Loucy (cell line): ENCODE results near the gene CLDN9.

Experiments used
- H2AFZ ChIP-seq: fragments of 200-600 bp; sonication (generic); 2 replicates; pipeline ENCODE4 v1.6.0; 2016; ENCODE audit warnings: antibody characterized with exemption, mild to moderate bottlenecking, low read length, moderate library complexity
- H3F3A ChIP-seq: fragments of 200-600 bp; 2 replicates; pipeline ENCODE4 v1.6.0; 2016; ENCODE audit warnings: antibody characterized with exemption, low read depth, mild to moderate bottlenecking
- H3K27me3 ChIP-seq: fragments of 200-600 bp; sonication (generic); 2 replicates; pipeline ENCODE4 v1.6.1; 2014; ENCODE audit warnings: low read length, mild to moderate bottlenecking; ENCODE audit not compliant: insufficient read depth, poor library complexity, severe bottlenecking
- H3K36me3 ChIP-seq: fragments of 200-600 bp; sonication (generic); 2 replicates; pipeline ENCODE4 v1.6.1; 2016; ENCODE audit warnings: low read length; ENCODE audit not compliant: insufficient read depth
- H3K4me1 ChIP-seq: fragments of 200-600 bp; sonication (generic); 2 replicates; pipeline ENCODE4 v1.5.1; 2014; ENCODE audit warnings: low read length, mild to moderate bottlenecking; ENCODE audit not compliant: insufficient read depth, poor library complexity, severe bottlenecking
- H3K4me2 ChIP-seq: fragments of 200-600 bp; sonication (generic); 2 replicates; pipeline ENCODE4 v1.6.0; 2014; ENCODE audit warnings: antibody characterized with exemption, low read length, low read depth, mild to moderate bottlenecking; ENCODE audit not compliant: poor library complexity, severe bottlenecking
- H3K4me3 ChIP-seq: fragments of 200-600 bp; sonication (generic); 2 replicates; pipeline ENCODE4 v1.5.1; 2014; ENCODE audit warnings: low read length, mild to moderate bottlenecking, mixed read lengths; ENCODE audit not compliant: poor library complexity, severe bottlenecking
- H3K79me2 ChIP-seq: fragments of 200-600 bp; sonication (generic); 2 replicates; pipeline ENCODE4 v1.6.1; 2014; ENCODE audit warnings: low read length; ENCODE audit not compliant: insufficient read depth
- H3K9ac ChIP-seq: fragments of 200-600 bp; sonication (generic); 2 replicates; pipeline ENCODE4 v1.6.0; 2014; ENCODE audit warnings: mild to moderate bottlenecking, low read depth, low read length, moderate library complexity; ENCODE audit not compliant: poor library complexity, severe bottlenecking
- H3K9me2 ChIP-seq: fragments of 200-600 bp; sonication (generic); replicated peaks from 2 replicates; pipeline ENCODE4 v1.6.1; 2016; ENCODE audit warnings: low read depth, low read length, mixed read lengths
- H3K9me3 ChIP-seq: fragments of 200-600 bp; sonication (generic); 2 replicates; pipeline ENCODE4 v1.6.1; 2014; ENCODE audit warnings: mild to moderate bottlenecking, antibody characterized with exemption, low read length, low read depth; ENCODE audit not compliant: insufficient read depth
- H4K20me1 ChIP-seq: fragments of 200-600 bp; sonication (generic); 2 replicates; pipeline ENCODE4 v1.6.0; 2014; ENCODE audit warnings: antibody characterized with exemption, low read length, mild to moderate bottlenecking; ENCODE audit not compliant: insufficient read depth, poor library complexity, severe bottlenecking
- CTCF ChIP-seq: fragments of 200-600 bp; sonication (generic); conservative IDR thresholded peaks from 2 replicates; pipeline ENCODE4 v1.5.1; 2014; ENCODE audit warnings: mild to moderate bottlenecking, antibody characterized with exemption, low read length
- EZH2phosphoT487 ChIP-seq: fragments of 200-600 bp; IDR thresholded peaks from 2 replicates; pipeline ENCODE4 v1.6.1; 2018; ENCODE audit warnings: antibody characterized with exemption, mild to moderate bottlenecking, moderate library complexity, borderline replicate concordance

CLDN9 gene

DNA sequence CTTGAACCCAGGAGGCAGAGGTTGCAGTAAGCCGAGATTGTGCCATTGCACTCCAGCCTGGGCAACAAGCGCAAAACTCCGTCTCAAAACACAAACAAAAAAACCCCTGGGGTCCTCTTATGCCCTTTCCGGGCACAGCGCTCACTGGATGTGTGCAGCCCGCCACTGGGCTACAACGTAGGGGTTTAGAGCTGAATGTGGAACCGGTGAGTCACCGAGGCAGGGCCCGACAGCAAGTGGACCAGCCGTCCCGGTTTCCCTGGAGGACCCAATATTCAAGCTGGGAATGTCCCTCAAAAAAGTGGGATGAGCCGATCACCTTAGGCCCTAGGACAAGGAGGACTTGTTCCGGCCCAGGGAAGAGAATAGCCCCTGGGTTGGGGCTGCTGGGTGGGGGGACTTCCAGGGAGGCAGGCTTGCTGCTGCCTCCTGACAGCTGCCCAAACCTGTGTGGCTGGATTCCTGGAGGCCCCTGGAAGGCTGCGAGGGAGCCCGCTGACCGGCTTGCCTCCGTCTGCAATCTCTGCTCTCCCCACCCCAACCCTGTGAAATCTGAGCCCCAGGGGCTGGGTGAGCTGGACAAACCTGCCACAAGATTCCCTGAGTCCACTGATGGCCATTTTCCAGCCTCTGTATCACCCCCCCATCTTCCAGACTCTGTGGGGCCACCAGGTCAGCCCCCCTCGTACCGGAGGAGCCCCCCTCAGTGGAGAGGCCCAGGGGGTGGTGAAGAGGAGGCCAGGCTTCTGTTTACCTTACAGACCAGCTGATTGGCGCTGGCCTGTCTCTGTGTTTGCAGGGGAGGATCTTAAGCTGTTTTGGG lies 2.9 kb upstream of the CLDN9 start:
- Histone ChIP-seq H3K79me2 (peaks cover 7% of the 10 kb centered on the region), H3K9ac (no peak overlapping the region), H3K4me1 (peaks cover 30% of the 10 kb centered on the region), H3K27me3 (no peaks in the 10 kb centered on the region), H3K4me3 (no peak overlapping the region), H3K9me3 (no peaks in the 10 kb centered on the region), H4K20me1 (no peaks in the 10 kb centered on the region), H2AFZ (no peak overlapping the region), H3K36me3 (no peaks in the 10 kb centered on the region), H3F3A (no peaks in the 10 kb centered on the region; the same call in 1 of the 2 replicates), H3K9me2 (no peaks in the 10 kb centered on the region), H3K4me2 (no peak overlapping the region)
- TF ChIP-seq EZH2phosphoT487, result no peak
- TF ChIP-seq CTCF, result no peak

DNA sequence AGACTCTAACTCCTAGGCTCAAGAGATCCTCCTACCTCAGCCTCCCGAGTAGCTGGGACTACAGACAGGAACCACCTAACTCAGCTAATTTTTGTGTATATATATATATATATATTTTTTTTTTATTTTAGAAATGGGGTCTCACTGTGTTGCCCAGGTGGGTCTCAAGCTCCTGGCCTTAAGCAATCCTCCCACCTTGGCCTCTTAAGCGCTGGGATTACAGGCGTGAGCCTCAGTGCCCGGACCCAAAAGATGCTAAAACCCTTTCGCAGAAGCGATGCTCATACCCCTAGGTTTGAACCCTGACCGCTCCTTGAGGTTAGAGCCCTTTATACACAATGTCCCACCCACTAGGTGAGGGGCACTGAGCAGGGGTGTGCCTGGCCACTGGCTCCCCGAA lies 2.2 kb upstream of the CLDN9 start:
- no peaks in the 10 kb centered on the region for H3K36me3 ChIP-seq
- no peak overlapping the region for H3K4me2 ChIP-seq
- no peak overlapping the region for H2AFZ ChIP-seq
- H3K79me2 ChIP-seq, result peaks cover 7% of the 10 kb centered on the region
- H3K4me1 ChIP-seq, result peaks cover 27% of the 10 kb centered on the region
- H3K9ac ChIP-seq, result no peak overlapping the region
- H3K9me3 ChIP-seq, result no peaks in the 10 kb centered on the region
- H3F3A ChIP-seq, result no peaks in the 10 kb centered on the region; the same call in 1 of the 2 replicates
- TF ChIP-seq EZH2phosphoT487 (no peak), CTCF (no peak)
- H4K20me1 ChIP-seq, result no peaks in the 10 kb centered on the region
- no peak overlapping the region for H3K4me3 ChIP-seq
- no peaks in the 10 kb centered on the region for H3K9me2 ChIP-seq
- H3K27me3 ChIP-seq, result no peaks in the 10 kb centered on the region

- no peaks in the 10 kb centered on the region for H3K9me3 ChIP-seq
- H3K9ac ChIP-seq, result no peak overlapping the region
- no peak for TF ChIP-seq CTCF
- TF ChIP-seq EZH2phosphoT487, result no peak
- H3K79me2 ChIP-seq, result no peaks in the 10 kb centered on the region
- no peak overlapping the region for H2AFZ ChIP-seq
- no peaks in the 10 kb centered on the region; the same call in 1 of the 2 replicates for H3F3A ChIP-seq
- no peaks in the 10 kb centered on the region for H4K20me1 ChIP-seq
- H3K36me3 ChIP-seq, result no peaks in the 10 kb centered on the region
- H3K4me2 ChIP-seq, result no peak overlapping the region
- H3K27me3 ChIP-seq, result no peaks in the 10 kb centered on the region
- no peaks in the 10 kb centered on the region for H3K9me2 ChIP-seq
- H3K4me3 ChIP-seq, result no peak overlapping the region
- H3K4me1 ChIP-seq, result peaks cover 15% of the 10 kb centered on the region
These were observed 477 bp upstream of the CLDN9 start for GRCh38 chr16:3012246-3012645.
